GM18868 (cell line): ENCODE data around the gene TMEM132D.

Experiments used
- ATAC-seq: cut with Tn5 transposase; IDR thresholded peaks from one replicate; pipeline ENCODE4 v1.9.1; 2021; ENCODE audit warnings: mild to moderate bottlenecking, moderate library complexity; ENCODE audit not compliant: unreplicated experiment

Gene TMEM132D

DNA sequence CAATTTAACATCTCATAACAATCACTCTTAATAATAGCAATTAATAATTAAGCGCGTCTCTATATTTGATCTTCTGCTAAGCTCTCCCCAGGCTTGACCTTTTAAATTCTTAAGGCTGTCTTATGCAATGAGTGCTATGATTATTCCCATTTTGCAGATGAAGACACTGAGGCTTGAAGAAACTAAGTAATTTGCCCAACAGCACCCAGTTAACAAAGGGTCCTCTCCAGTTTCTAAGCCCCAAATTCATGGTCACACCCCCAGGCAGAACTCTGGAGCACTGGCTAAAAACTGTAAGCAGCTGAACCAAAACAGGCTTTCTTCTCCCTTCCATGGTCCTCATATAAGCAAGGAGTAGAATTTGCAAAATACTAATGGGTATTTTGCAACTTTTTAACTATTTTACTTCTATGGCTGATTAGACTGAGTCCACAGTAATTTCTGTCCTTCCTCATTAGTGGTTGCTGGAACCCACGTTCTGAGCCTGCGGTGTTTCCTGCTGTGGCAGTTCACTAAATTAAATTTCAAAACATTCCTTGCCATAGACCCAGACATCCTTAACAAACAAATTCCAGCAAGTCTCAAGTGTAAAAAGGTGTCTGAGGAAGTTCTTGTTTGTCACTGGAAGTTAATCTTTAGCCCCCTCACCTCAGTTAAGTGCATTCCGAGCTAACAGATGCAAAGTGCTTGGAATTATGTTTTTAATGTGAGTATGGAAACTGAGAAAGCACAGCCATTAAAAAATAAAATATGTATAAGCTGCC is 76.5 kb downstream of the TMEM132D start:
- ATAC-seq, result no peak

DNA sequence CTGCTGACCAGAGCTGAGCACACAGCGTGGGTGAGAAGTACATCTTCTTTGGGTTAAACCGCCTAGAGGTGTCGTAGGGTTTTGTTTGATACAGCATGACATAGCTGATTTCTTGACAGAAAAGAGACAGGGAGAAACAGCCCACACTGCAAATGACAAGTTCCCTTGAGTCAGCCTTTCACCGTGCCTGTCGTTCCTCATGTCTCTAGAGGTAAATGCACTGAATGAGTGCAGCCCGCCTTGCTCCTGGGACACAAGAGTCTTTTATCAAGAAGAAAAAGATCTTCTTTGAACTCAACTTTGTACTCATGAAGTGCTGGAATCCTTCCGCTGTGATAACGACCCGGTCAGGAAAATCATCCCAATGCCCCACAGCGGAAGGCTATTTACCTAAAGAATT is 77.6 kb downstream of the TMEM132D start:
- no peak for ATAC-seq

DNA sequence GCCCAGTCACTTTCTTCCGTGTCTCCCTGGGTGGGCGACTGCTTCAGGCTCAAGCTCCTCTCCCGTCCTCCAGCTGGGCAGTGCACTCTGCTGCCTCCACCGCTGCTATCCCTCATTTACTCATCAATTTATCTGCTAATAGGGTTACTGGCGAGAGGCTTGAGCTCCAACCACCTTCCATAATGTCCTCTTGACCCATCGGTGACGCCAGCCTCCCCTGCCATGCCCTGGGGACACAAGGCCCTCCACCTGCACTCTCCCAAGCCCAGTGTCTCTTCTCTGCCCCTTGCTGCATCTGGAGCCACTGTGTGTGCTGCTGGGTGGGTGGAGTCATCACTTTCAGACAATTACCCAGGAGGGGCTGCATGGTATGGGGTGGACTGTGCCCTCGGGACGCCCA is 78.5 kb downstream of the TMEM132D start:
- no peak for ATAC-seq

DNA sequence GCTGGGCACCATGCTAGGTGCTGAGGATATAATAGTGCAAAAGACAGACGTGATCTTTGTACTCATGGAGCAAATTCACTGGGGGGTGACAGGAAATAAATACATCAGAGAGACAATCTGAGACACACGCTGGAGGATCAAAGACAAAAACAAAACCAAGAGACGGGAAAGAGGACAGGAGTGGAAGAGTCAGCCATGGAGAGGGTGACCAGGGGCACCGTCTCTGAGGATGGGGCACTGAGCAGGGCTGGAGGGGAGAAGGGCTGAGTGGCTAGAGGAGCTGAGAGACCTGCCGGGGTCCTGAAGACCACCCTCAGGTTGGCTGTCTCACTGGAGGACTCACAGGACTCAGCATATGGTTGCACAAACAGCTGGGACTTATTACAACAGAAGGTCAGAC is 81.9 kb downstream of the TMEM132D start:
- ATAC-seq, result no peak

- ATAC-seq, result no peak
Observed at GRCh38 chr12:129819391-129819790, 84.4 kb downstream of the TMEM132D start.

DNA sequence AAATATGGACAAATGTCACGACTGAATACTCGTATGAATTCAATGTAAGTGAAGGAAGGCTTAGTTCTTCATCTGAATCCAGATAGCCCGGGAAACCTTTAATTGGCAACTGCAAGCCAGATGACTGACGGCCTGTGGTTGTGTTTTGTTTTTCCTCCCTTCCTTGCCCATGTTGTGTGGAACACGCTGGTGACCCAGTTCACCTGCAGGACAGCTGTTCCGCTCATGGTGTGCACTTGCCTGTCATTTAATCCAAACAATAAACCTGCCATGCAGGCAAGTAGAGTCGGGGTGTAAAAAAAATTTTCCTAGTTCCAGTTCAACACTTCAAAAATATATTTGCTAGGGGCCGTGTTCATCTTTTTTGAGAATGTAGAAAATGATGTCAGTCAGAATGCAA is 88.0 kb downstream of the TMEM132D start:
- ATAC-seq, result no peak

GRCh38 chr12:129811963-129812362 is 91.9 kb downstream of the TMEM132D start:
- no peak for ATAC-seq

DNA sequence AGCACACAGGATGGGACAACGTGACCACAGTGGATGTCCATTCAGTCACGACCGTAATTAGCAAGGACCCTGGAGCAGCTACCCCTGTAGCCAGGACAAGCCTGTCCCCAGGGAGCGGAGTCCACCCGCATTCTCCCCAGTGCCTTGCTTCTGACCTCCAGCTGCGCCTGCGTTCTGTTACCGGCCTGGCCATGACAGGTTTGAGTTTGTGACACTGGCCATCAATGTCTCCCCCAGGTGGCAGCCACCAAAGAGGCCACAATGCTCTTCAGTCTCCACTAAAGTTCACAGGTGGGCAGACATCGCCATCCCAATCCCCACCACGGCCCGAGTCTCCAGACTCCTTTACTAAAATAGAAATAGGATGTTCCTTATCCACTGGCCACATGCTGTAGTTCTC is 96.7 kb downstream of the TMEM132D start:
- ATAC-seq, result no peak

GRCh38 chr12:129791396-129791795 is 112.4 kb downstream of the TMEM132D start:
- ATAC-seq, result no peak

GRCh38 chr12:129790930-129791329 is 112.9 kb downstream of the TMEM132D start:
- ATAC-seq, result no peak

GRCh38 chr12:129790331-129790730 is 113.5 kb downstream of the TMEM132D start:
- ATAC-seq, result no peak

DNA sequence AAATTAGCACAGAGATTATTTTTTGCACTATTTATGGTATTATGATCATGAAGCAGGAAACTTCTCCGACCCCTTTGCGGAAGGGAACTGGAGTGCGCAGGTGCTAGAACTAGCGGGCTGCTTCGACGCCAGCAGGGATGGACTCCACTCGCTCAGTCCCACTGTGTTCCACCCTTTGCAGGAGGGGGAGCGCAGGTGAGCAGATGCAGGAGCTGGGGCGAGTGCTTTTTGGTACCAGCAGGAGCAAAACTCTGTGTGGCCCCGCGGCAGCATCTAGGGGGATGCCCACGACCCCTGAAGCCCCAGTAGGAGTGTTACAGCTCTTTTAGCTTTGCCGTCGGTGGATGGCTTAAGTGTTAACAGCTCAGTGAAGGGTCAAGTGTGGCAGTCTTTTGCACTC is 113.9 kb downstream of the TMEM132D start:
- no peak for ATAC-seq

GRCh38 chr12:129788506-129789084 is 115.2 kb downstream of the TMEM132D start:
- no peak for ATAC-seq

- no peak for ATAC-seq
Observed at GRCh38 chr12:129779989-129780388, 123.8 kb downstream of the TMEM132D start.

DNA sequence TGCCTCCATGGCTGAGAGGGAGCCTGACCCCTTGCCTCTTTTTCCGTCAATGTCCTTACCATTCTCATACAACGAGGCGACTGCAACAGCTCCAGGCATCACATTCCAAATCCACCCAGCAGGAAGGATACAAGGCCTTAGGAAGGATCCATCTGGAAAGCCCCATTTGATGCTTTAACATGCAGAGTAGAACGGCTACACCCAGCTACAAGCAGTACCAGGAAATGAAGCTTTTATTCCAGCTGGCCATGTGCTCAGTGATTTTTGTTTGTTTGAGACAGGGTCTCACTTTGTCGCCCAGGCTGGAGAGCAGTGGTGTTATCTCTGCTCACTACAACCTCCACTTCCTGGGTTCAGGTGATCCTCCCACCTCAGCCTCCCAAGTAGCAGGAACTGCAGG is 124.8 kb downstream of the TMEM132D start:
- ATAC-seq, result no peak

DNA sequence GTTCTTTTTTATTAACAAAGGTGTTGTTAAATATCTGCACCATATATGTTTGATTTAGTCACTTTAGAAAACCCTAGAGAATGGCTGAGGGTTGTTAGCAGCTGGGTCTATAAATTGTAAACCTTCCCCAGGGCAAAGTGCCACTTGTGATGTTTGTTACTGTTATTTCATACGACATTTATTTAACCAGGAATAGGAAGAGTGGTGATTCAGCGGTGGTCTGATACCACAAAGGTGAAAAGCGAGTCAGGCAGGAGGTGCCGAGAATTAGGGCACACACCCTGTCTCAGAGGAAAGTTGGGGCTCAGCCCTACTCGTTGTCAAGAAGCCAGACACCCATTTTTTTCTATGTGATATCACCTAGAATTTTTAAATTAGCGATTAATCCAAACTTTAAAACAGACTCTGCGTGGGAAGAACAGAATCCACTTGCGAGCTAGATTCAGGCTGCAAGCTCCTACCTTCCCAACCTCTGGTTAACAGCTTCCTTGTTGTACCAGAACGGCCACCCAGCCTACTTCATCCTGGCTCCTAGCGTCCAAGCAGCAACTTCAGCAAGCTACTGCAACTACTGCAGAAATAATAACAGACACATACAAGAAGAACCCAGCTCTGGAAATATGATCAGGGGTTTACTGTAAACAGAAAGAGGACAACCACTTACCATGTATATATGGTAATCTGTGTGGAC is 126.7 kb downstream of the TMEM132D start:
- ATAC-seq, result no peak

- ATAC-seq, result no peak
Observed at GRCh38 chr12:129772501-129773493, 131.0 kb downstream of the TMEM132D start.

- ATAC-seq, result no peak
Observed at GRCh38 chr12:129771238-129771637, 132.6 kb downstream of the TMEM132D start.

DNA sequence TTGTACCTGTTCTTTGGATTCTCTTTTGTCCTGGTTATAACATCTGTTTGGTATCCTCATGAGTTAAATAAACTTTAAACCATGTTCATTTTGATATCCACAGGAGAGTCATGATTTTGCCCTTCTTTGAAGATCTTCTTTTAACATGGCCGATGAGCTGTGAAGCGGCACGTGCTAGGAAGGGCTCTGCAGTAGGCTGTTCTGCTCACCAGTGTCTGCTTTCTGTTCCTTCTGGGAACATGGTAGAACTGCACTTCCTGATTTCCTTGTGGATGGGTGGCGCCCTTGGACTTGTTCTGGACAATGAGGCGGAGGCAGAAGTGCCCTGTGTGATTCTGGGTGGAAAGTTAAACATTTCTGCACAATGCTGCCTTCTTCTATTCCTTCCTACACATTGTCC is 138.1 kb downstream of the TMEM132D start:
- ATAC-seq, result no peak

GRCh38 chr12:129762436-129762835 is 141.4 kb downstream of the TMEM132D start:
- no peak for ATAC-seq

DNA sequence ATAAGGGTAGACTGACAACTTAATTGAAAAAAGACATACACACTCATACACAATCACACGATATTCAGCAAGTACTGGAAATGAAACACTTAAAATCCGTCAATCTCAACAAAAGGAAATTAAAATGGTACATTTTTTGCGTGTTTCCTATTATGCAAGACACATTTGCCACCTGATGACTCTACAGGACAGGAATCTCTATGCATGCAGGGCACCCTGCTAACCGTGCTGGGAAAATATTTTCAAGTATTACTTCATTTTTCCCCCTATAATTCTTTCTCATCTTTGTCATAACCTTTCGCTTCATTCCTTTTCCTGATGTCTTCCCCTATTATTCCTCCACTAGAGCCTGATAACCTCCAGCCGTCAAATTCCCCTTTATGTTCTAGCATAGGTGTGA is 150.2 kb downstream of the TMEM132D start:
- ATAC-seq, result no peak
